ENCODE data around the gene TEX19.

DNA sequence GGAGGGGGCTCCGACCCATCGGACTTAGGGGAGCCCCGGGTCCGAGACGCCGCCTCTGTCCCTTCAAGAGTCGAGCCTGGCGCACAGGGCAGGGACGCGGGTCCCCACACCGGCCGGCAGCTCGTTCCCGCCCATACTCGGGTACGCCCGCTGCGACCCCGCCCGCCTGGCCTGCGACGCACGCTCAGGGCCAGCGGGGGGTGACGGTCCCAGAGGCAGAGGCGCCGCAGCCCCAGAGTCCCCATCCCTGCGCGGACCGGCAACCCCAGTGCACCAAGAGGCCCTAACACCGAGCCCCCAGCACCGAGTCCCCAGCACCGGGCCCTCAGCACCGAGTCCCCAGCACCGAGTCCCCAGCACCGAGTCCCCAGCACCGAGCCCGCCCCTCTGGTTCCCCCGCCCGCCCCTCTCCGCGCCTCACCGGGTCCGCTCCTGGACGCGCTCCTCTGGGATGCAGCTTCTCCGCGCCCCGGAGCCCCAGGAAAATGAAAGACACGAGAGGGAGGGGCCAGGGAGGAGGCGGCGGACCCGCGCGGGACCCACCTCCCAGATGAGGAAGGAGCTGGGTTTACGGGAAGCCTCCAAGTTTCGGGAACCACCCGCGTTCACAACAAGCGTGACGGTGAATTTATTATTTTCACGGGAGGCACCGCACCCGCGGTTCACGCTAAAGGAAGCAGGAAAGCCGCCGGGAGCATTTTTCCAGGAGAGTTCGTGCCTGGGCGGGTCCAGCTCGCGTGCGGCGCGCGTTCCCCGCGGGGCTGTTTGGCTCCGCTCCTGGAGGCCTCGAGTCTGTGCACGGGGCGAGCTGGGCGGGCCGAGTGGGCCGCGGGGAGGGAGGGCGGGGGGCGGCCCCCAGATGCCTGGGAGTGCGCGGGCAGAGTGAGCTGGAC is 25.5 kb upstream of the TEX19 start, which contains the start of gene SECTM1:
- TF ChIP-seq, protein P1, sequence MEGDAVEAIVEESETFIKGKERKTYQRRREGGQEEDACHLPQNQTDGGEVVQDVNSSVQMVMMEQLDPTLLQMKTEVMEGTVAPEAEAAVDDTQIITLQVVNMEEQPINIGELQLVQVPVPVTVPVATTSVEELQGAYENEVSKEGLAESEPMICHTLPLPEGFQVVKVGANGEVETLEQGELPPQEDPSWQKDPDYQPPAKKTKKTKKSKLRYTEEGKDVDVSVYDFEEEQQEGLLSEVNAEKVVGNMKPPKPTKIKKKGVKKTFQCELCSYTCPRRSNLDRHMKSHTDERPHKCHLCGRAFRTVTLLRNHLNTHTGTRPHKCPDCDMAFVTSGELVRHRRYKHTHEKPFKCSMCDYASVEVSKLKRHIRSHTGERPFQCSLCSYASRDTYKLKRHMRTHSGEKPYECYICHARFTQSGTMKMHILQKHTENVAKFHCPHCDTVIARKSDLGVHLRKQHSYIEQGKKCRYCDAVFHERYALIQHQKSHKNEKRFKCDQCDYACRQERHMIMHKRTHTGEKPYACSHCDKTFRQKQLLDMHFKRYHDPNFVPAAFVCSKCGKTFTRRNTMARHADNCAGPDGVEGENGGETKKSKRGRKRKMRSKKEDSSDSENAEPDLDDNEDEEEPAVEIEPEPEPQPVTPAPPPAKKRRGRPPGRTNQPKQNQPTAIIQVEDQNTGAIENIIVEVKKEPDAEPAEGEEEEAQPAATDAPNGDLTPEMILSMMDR (conservative IDR thresholded peaks at IDR 0.05; ENCODE audit: low read depth in 2 of 2), result no peak
- TF ChIP-seq EZH2 (IDR thresholded peaks at IDR 0.05; ENCODE audit: low read depth, unreplicated experiment) (peak; percentile 64), POLR2AphosphoS5 (IDR thresholded peaks at IDR 0.05; ENCODE audit: low read depth) (no peak), NANOG (IDR thresholded peaks at IDR 0.05; ENCODE audit: borderline replicate concordance) (no peak), CREB1 (CRISPR knock-in tag; IDR thresholded peaks at IDR 0.05; ENCODE audit: low read depth) (no peak), EZH2phosphoT487 (IDR thresholded peaks at IDR 0.05; ENCODE audit: unreplicated experiment) (no peak), STAT1 (IDR thresholded peaks at IDR 0.05; ENCODE audit: unreplicated experiment) (no peak), ZNF331 (CRISPR knock-in tag; IDR thresholded peaks at IDR 0.05; ENCODE audit: low read depth) (no peak), JUNB (IDR thresholded peaks at IDR 0.05; ENCODE audit: unreplicated experiment) (no peak)
- TF ChIP-seq, protein P2, sequence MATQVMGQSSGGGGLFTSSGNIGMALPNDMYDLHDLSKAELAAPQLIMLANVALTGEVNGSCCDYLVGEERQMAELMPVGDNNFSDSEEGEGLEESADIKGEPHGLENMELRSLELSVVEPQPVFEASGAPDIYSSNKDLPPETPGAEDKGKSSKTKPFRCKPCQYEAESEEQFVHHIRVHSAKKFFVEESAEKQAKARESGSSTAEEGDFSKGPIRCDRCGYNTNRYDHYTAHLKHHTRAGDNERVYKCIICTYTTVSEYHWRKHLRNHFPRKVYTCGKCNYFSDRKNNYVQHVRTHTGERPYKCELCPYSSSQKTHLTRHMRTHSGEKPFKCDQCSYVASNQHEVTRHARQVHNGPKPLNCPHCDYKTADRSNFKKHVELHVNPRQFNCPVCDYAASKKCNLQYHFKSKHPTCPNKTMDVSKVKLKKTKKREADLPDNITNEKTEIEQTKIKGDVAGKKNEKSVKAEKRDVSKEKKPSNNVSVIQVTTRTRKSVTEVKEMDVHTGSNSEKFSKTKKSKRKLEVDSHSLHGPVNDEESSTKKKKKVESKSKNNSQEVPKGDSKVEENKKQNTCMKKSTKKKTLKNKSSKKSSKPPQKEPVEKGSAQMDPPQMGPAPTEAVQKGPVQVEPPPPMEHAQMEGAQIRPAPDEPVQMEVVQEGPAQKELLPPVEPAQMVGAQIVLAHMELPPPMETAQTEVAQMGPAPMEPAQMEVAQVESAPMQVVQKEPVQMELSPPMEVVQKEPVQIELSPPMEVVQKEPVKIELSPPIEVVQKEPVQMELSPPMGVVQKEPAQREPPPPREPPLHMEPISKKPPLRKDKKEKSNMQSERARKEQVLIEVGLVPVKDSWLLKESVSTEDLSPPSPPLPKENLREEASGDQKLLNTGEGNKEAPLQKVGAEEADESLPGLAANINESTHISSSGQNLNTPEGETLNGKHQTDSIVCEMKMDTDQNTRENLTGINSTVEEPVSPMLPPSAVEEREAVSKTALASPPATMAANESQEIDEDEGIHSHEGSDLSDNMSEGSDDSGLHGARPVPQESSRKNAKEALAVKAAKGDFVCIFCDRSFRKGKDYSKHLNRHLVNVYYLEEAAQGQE (IDR thresholded peaks at IDR 0.05; ENCODE audit: unreplicated experiment), result no peak
- TF ChIP-seq, protein P3, sequence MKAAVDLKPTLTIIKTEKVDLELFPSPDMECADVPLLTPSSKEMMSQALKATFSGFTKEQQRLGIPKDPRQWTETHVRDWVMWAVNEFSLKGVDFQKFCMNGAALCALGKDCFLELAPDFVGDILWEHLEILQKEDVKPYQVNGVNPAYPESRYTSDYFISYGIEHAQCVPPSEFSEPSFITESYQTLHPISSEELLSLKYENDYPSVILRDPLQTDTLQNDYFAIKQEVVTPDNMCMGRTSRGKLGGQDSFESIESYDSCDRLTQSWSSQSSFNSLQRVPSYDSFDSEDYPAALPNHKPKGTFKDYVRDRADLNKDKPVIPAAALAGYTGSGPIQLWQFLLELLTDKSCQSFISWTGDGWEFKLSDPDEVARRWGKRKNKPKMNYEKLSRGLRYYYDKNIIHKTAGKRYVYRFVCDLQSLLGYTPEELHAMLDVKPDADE (IDR thresholded peaks at IDR 0.05), result no peak

All from GM23338 (cell line).